ENCODE measurements around the gene ARMC2.

The ARMC2 gene

GRCh38 chr6:108840919-108841318 is 7.3 kb upstream of the ARMC2 start:
- TF ChIP-seq, protein P1, sequence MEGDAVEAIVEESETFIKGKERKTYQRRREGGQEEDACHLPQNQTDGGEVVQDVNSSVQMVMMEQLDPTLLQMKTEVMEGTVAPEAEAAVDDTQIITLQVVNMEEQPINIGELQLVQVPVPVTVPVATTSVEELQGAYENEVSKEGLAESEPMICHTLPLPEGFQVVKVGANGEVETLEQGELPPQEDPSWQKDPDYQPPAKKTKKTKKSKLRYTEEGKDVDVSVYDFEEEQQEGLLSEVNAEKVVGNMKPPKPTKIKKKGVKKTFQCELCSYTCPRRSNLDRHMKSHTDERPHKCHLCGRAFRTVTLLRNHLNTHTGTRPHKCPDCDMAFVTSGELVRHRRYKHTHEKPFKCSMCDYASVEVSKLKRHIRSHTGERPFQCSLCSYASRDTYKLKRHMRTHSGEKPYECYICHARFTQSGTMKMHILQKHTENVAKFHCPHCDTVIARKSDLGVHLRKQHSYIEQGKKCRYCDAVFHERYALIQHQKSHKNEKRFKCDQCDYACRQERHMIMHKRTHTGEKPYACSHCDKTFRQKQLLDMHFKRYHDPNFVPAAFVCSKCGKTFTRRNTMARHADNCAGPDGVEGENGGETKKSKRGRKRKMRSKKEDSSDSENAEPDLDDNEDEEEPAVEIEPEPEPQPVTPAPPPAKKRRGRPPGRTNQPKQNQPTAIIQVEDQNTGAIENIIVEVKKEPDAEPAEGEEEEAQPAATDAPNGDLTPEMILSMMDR (IDR thresholded peaks at IDR 0.05; ENCODE audit: control insufficient read depth, extremely low read depth, insufficient read depth): no peak

GRCh38 chr6:108841377-108841855 is 6.8 kb upstream of the ARMC2 start:
- no peak overlapping the region for H3K4me3 ChIP-seq (ENCODE audit: low read depth, low read length)
- TF ChIP-seq, protein P1 (IDR thresholded peaks at IDR 0.05; ENCODE audit: control insufficient read depth, extremely low read depth, insufficient read depth): no peak
- DNase-seq (ENCODE audit: low read depth): no peak

More at GRCh38 chr6:108840919-108841318, 7.3 kb upstream of the ARMC2 start:
- DNase-seq (ENCODE audit: low read depth): no peak
- no peak overlapping the region for H3K4me3 ChIP-seq (ENCODE audit: low read depth, low read length)

- TF ChIP-seq, protein P1 (IDR thresholded peaks at IDR 0.05; ENCODE audit: control insufficient read depth, extremely low read depth, insufficient read depth): no peak
- H3K4me3 ChIP-seq (ENCODE audit: low read depth, low read length): no peak overlapping the region
- no peak for DNase-seq (ENCODE audit: low read depth)
Measured at GRCh38 chr6:108844135-108844534, 4.1 kb upstream of the ARMC2 start.

DNA sequence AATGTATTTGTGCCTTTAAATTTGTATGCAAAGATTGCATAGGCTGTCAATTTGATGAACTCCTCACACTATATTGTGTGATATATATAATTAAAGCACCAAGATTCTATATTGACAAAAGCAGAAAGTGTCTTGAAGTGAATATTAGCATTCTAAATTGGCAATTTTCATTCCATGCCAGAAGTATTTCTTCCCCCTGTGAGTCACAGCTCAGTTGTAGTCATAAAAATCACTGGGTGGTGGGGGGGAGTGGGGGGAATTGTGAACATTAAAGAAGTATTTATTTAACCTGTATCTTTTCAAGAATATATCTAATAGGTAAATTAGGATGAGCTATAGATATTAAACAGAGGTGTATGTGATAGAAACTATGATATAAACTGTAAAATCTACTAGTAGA is 3.1 kb upstream of the ARMC2 start:
- TF ChIP-seq, protein P1 (IDR thresholded peaks at IDR 0.05; ENCODE audit: control insufficient read depth, extremely low read depth, insufficient read depth): no peak
- DNase-seq (ENCODE audit: low read depth): no peak
- H3K4me3 ChIP-seq (ENCODE audit: low read depth, low read length): no peak overlapping the region

- no peak for DNase-seq (ENCODE audit: low read depth)
- TF ChIP-seq, protein P1 (IDR thresholded peaks at IDR 0.05; ENCODE audit: control insufficient read depth, extremely low read depth, insufficient read depth): no peak
- H3K4me3 ChIP-seq (ENCODE audit: low read depth, low read length): no peak overlapping the region
Measured at GRCh38 chr6:108846101-108846500, 2.1 kb upstream of the ARMC2 start.

- no peak for DNase-seq (ENCODE audit: low read depth)
- no peak overlapping the region for H3K4me3 ChIP-seq (ENCODE audit: low read depth, low read length)
- TF ChIP-seq, protein P1 (IDR thresholded peaks at IDR 0.05; ENCODE audit: control insufficient read depth, extremely low read depth, insufficient read depth): no peak
Measured at GRCh38 chr6:108846628-108847027, 1.6 kb upstream of the ARMC2 start.

- peak overlapping the region; percentile 81 for H3K4me3 ChIP-seq (ENCODE audit: low read depth, low read length)
- TF ChIP-seq, protein P1 (IDR thresholded peaks at IDR 0.05; ENCODE audit: control insufficient read depth, extremely low read depth, insufficient read depth): no peak
- no peak for DNase-seq (ENCODE audit: low read depth)
Measured at GRCh38 chr6:108847738-108848115, 495 bp upstream of the ARMC2 start.

Data from LNCaP clone FGC (cell line).